Activated naive CD4-positive, alpha-beta T cell treated with anti-CD3 and anti-CD28 coated beads, Interleukin-2, amount 50 U/mL, for 16 hours (primary cell): ENCODE results near the gene SMAD3.
A peak's percentile ranks its signal among the peaks of the same experiment; 100 is the strongest.
"Not testable (repeated sequence)": the region's sequence is repeated elsewhere in the genome, so short reads cannot be mapped to it uniquely, and the experiment has no call there.

Source experiments
- DNase-seq: peaks from one replicate; pipeline ENCODE4 v3.0.0-alpha.2; 2020

Gene SMAD3

GRCh38 chr15:67115586-67115969 lies 50.2 kb downstream of the SMAD3 start:
- DNase-seq: no peak

DNA sequence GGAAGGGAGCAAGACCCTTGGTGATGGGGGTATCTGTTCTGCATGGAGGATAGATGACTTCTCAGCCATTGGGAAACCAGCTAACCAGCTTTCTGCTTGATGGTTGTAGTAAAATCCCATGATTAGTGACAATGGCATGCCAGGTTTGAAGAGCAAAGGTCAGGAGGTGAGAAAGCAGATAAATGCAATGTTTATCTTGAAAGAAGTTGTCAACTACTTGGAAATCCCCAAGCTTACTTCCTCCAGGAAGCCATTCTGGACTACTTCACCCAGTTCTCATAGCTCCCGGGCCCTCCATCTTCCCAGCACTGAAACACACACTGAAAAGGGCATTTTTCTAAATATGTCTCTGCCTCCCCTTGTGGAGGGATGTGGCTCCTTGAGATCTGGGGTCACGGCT lies 51.3 kb downstream of the SMAD3 start:
- no peak for DNase-seq

DNA sequence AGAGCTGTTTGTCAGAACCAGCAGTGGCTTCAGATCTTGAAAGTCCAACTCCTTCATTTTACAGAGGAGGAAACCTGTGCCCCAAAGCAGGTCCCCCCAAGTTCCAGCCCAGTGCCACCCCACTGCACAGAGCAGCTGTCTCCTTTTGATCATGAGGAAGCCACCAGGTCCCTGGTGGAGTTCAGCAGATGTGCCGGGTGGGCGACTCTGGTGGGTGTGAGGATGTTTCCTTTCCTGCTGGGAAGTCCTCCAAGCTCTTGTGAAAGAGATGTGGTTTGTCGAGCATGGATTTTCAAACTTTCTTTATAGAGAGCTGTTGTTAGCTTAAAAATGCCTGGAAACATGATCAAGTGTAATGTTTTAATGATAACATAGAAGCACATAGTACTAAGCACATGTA lies 52.0 kb downstream of the SMAD3 start:
- DNase-seq: no peak

GRCh38 chr15:67118808-67119207 lies 53.4 kb downstream of the SMAD3 start:
- no peak for DNase-seq

DNA sequence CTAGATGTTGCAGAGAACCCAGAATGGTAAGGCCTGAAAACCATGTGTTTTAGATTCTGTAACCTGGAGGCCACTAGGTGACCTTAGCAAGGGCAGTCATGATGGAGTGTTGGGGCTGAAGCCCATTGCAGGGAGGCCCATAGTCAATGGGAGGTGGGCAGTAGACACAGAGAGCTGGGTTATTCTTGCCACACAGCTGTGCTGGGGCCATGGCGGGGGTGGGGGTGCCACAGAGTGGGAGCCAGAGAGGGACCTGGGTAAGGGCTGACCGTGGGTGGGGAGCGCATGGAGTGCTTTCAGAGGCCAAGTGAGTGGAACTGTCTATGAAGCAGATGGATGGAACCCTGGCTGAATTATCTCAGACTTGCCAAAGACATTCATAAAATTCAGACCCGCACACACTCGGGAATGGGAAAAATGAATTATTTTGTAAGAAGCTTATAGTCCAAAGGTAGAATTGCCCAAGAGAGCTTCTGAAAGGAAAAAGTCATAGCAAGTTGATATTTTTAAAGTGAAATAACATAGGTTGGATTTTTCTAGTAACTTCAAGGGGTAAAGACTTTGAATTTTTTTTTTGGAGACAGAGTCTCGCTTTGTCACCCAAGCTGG lies 53.9 kb downstream of the SMAD3 start:
- no peak for DNase-seq

- DNase-seq: no peak
Measured at GRCh38 chr15:67120009-67120838, 54.8 kb downstream of the SMAD3 start.

DNA sequence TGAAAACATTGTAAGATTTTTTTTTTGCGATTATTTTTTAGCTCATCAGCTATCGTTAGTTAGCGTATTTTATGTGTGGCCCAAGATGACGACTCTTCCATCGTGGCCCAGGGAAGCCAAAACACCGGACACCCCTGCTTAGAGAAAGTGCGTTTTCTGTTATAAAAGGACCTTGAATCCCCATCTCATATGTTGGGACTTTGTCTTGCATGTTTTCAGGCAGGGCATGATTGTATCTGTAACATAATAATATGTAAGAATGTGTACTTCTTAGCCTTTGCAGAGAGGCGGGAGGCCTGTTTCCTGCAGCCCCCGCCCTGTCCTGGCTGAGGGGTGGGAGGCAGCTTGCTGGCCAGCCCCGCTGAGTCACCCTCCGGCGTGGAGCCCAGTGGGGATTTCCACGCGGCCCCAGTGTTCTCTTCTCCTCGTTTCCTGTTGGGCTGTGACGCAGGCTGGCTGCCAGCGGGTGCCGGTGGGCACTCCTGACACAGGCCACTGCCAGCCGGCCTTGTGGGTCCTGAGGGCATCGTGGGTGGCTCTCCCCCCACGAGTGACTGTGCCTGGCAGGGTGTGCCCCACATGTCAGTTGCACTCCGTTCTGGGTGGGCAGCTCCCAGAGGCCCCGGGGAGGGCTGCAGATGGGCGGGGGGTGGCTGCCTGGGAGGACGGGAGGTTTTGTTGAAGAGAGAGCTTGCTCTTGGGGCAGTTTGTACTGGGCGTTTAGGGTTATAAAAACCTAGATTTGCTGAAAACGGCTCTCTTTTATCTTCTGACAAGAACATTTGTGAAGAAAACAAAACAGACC lies 55.6 kb downstream of the SMAD3 start:
- DNase-seq: peak; percentile 84

- no peak for DNase-seq
Measured at GRCh38 chr15:67121644-67122605, 56.5 kb downstream of the SMAD3 start.

GRCh38 chr15:67122816-67123215 lies 57.4 kb downstream of the SMAD3 start:
- DNase-seq: not testable (repeated sequence)

- DNase-seq: not testable (repeated sequence)
Measured at GRCh38 chr15:67123291-67123690, 57.9 kb downstream of the SMAD3 start.

DNA sequence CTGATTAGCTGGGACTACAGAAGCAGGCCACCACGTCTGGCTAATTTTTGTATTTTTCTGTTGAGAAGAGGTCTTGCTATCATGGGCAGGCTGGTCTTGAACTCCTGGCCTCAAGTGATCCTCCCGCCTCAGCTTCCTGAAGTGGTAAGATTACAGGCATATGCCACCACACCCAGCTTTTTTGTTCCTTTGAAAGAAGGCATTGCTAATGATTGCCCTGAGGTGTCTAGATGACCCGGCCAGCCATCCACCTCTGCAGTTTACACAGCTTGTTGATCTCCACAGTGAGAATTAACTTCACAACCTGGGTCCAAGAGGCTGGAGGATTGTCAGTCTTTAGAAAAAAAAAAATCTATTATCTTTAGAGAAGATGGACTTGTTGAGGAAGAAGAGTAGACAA lies 58.7 kb downstream of the SMAD3 start:
- DNase-seq: no peak

GRCh38 chr15:67124911-67125588 lies 59.6 kb downstream of the SMAD3 start:
- no peak for DNase-seq

DNA sequence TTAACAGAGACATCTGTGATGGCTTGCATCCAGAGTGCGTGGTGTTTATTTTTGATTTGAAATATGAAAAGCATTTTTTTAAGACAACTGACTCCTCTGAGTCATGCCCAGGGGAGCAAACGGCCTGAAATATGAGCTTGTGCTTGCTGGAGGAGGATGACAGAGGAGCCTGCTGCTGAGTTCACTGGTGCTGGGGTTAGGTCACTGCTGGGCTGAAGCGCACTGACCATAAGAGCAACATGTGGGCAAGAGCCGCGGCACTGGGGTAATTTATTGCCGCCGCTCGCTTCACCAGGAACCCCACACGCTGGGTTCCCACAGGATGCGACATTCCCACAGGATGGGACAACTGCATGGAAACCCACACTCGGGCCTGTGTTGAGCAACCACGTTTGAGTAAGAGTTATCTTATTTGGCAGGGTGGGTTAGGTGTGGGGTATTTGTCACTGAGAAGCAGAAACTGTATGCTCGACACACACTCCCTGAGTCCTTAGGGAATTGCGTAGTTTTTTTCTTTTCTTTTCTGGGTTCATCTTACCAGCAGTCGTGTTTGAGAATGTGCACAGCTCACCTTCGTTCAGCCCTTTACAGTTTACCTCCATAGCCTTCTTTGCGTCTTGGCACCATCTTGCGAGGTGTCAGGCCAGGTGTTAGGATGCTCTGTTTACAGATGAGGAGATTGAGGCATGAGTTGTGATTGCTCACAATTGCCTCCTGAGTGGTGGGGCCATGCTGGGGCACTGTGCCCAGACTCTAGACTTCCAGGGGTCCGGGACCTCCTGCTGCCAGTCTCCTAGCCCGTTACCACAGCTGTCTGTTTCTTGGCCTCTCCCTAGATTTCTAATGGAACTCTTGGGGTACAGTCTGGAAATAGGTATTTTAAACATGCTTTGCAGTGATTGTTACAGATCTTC lies 60.4 kb downstream of the SMAD3 start:
- DNase-seq: no peak

DNA sequence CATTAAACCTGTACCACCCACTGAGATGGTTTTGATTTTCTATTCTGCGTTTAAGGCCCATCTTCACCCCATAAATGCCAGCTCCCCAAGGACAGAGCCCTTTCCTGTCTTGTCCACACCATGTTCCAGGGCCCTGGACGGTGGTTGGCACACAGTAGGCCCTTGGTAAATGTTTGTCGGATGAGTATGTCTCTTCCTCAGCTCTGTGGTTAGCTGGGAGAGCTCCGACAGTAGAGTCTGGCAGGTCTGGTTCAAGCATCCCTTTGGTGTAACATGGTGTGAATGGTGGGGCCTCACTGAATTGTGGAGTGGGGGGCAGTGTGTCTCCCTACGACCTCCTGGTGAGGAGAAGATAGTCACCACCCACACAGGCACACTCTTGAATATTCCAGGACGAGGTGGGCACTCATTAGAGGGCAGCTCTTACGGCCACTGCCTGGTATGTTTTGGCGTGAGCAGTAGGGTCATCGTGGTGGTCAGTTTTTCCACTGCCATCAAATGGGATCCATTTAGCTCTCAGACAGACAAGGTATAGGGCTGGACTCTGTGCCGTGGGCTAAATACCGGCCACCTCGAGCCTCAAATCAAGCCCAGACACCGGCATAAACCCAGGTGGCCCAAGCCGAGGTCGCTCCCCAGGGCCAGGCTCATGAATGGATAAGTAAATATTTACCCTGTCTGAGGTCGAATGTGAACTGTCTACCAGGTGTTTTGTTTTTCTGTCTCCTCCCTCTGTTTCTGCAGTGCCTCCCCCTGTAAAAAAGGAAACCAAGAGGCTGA lies 61.3 kb downstream of the SMAD3 start:
- no peak for DNase-seq

DNA sequence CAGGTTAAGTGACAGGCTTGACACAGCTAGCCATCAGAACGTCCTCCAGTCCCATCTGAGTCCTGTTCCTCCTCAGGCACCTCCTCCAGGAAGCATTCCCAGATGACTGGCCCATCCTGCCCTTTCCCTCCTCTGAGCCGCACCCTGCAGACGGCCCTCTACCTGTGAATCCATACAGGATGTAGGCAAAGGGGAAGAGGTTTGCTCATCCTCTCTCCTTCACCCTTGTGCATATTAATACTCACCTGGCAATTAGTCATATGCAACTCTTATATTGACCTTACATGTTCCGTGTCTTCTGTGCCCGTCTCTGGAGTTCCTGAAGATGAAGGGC lies 61.9 kb downstream of the SMAD3 start:
- DNase-seq: no peak

DNA sequence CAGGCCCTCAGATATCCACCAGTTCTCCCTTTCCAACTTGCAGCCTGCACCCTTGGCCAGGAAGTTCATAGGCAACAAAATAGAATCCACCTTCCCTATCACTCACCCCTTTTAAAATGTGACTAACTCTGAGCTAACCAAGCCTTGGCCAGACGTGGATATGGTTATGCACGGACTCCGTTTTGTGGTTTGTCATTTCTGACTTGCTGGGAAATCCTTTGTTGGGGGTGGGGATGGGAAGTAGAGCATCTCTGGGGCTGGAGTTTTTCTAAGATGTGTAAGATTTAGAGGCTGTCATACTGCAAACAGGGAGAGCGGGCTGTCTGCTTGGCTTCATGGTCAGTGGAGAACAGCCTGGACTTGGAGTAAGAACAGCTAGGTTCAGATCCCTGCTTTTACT lies 62.6 kb downstream of the SMAD3 start:
- DNase-seq: no peak

- no peak for DNase-seq
Measured at GRCh38 chr15:67130166-67130565, 64.8 kb downstream of the SMAD3 start.

DNA sequence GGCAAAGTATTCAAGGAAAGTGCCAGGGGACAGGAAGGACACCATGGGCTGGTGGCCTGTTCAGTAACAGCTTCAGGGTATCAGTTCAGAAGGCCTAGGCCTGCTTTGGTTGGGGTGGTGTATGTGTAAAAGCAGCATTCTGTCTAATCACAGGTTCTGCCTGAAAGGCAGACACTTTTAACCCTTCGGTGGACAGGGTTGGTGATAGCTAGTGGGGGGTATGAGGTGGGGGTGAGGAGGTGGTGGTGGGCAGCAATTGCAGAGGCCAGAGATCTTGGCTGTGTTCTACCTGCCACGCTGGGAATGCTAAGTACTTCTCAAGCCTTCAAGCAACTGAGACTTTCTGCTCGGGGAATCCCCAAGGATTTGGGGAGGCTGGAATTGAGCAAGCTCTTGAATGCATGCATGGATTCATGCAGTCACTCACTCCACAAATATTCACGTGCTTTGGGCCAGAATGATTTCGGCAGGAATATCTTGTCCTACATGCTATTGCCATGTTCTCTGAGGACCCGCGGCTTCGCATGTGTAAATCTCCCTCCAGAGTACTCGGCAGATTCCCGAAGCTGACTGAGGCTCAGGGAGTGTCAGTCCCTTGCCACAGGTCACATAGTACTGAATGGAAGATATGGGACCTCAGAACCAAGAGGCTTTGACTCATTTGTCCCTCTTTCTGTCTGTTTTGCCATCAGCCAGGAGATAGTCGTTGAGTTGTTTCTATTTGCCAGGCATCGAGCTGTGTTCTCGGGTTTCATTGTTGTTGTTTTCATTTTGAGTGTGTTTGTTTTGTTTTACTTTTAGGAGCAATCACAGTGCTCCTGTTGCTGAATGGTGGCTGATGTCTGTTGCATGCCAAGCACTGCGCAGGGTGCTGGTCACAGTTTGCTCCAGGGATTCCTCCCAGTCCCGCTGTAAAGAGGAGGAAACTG lies 65.5 kb downstream of the SMAD3 start:
- no peak for DNase-seq

DNA sequence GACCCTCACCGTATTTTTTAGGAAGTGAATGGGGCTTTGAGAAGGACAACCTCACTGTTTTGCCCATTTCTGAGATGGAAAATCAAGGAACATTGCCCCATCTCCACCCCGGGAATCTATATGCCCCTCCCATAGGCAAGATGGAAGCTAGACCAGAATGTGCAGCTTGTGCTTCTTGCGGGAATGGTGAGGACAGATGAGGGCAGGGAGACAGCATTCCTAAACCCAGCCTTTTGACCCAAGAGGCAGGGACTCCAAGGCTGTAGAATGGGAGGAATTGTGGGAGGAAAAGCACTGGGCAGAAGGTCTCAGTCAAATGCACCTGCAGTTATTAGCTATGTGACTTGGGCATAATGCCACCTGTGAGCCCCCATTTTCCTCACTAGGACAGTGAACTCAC lies 66.9 kb downstream of the SMAD3 start:
- no peak for DNase-seq
